ENCODE results near the gene A1BG.
A peak's percentile ranks its signal among the peaks of the same experiment; 100 is the strongest.
"Not testable (repeated sequence)": the region's sequence is repeated elsewhere in the genome, so short reads cannot be mapped to it uniquely, and the experiment has no call there.

Gene A1BG

GRCh38 chr19:58385891-58386575 lies 32.7 kb upstream of the A1BG start:
- DNase-seq = no peak

- no peak for DNase-seq
These were observed 32.1 kb upstream of the A1BG start for GRCh38 chr19:58385313-58385890.

GRCh38 chr19:58382997-58383603 lies 29.8 kb upstream of the A1BG start:
- no peak for DNase-seq

GRCh38 chr19:58381460-58382212 lies 28.3 kb upstream of the A1BG start:
- no peak for DNase-seq

GRCh38 chr19:58380662-58381459 lies 27.6 kb upstream of the A1BG start, which contains the start of gene ZNF837:
TSS of gene ZNF837 (minus strand) at chr19:58381030. CDS start at chr19:58369332, 11,698 bp downstream.
- peak; percentile 99 for DNase-seq

- no peak for DNase-seq
These were observed 26.9 kb upstream of the A1BG start for GRCh38 chr19:58380037-58380661.

GRCh38 chr19:58379246-58379645 lies 26.0 kb upstream of the A1BG start:
- no peak for DNase-seq

GRCh38 chr19:58376724-58377123 lies 23.4 kb upstream of the A1BG start:
- not testable (repeated sequence) for DNase-seq

- no peak for DNase-seq
These were observed 20.9 kb upstream of the A1BG start for GRCh38 chr19:58374200-58374599.

GRCh38 chr19:58372311-58373133 lies 19.2 kb upstream of the A1BG start:
- no peak for DNase-seq

GRCh38 chr19:58368561-58369360 lies 15.5 kb upstream of the A1BG start:
- DNase-seq = no peak

GRCh38 chr19:58367698-58368454 lies 14.6 kb upstream of the A1BG start:
- DNase-seq = no peak

GRCh38 chr19:58366585-58367430 lies 13.5 kb upstream of the A1BG start:
- DNase-seq = no peak

GRCh38 chr19:58364146-58364545 lies 10.9 kb upstream of the A1BG start:
- DNase-seq = no peak

GRCh38 chr19:58362272-58362994 lies 9.1 kb upstream of the A1BG start, which contains the start of gene ZNF497:
TSS of gene ZNF497 (minus strand) at chr19:58362751. CDS start at chr19:58357635, 5,116 bp downstream.
- peak; percentile 92 for DNase-seq

GRCh38 chr19:58361900-58362271 lies 8.6 kb upstream of the A1BG start:
- no peak for DNase-seq

GRCh38 chr19:58357481-58358145 lies 4.3 kb upstream of the A1BG start:
- no peak for DNase-seq
